GM21381 (cell line): ENCODE data around the gene NDUFS6.

Source experiments
- ATAC-seq: cut with Tn5 transposase; IDR thresholded peaks from one replicate; pipeline ENCODE4 v1.9.1; 2021; ENCODE audit warnings: mild to moderate bottlenecking, moderate library complexity; ENCODE audit not compliant: unreplicated experiment

The NDUFS6 gene

GRCh38 chr5:1801222-1801966 is at the start of gene NDUFS6:
NDUFS6 (plus strand) TSS chr5:1801407; CDS start chr5:1801418, 11 bp downstream.
- ATAC-seq, result peak; percentile 61

- no peak for ATAC-seq
These were observed 49.1 kb upstream of the NDUFS6 start for GRCh38 chr5:1751864-1752822.

- ATAC-seq, result no peak
These were observed 48.3 kb upstream of the NDUFS6 start for GRCh38 chr5:1752881-1753280.

- no peak for ATAC-seq
These were observed 47.7 kb upstream of the NDUFS6 start for GRCh38 chr5:1753490-1753889.

- ATAC-seq, result no peak
These were observed 46.5 kb upstream of the NDUFS6 start for GRCh38 chr5:1754531-1755220.

- ATAC-seq, result no peak
These were observed 45.8 kb upstream of the NDUFS6 start for GRCh38 chr5:1755321-1755949.

- no peak for ATAC-seq
These were observed 44.7 kb upstream of the NDUFS6 start for GRCh38 chr5:1756481-1756880.

GRCh38 chr5:1757511-1757910 is 43.7 kb upstream of the NDUFS6 start:
- ATAC-seq, result no peak

GRCh38 chr5:1758574-1758973 is 42.6 kb upstream of the NDUFS6 start:
- ATAC-seq, result no peak

- ATAC-seq, result no peak
These were observed 41.7 kb upstream of the NDUFS6 start for GRCh38 chr5:1759378-1759970.

GRCh38 chr5:1760231-1760630 is 41.0 kb upstream of the NDUFS6 start:
- no peak for ATAC-seq

GRCh38 chr5:1760656-1761452 is 40.4 kb upstream of the NDUFS6 start:
- ATAC-seq, result no peak

- no peak for ATAC-seq
These were observed 39.8 kb upstream of the NDUFS6 start for GRCh38 chr5:1761453-1761755.

GRCh38 chr5:1762121-1762882 is 38.9 kb upstream of the NDUFS6 start:
- ATAC-seq, result no peak

- no peak for ATAC-seq
These were observed 38.2 kb upstream of the NDUFS6 start for GRCh38 chr5:1762883-1763547.

GRCh38 chr5:1763548-1763911 is 37.7 kb upstream of the NDUFS6 start:
- no peak for ATAC-seq

- ATAC-seq, result no peak
These were observed 37.1 kb upstream of the NDUFS6 start for GRCh38 chr5:1763960-1764605.

- no peak for ATAC-seq
These were observed 36.6 kb upstream of the NDUFS6 start for GRCh38 chr5:1764606-1764960.
